Measurements from ENCODE around the gene SLBP. TPM values are rescaled to one million over a fixed set of nuclear protein-coding genes. Genes with fewer than 3 reads are reported as not detected.

The SLBP gene
- total RNA-seq, 1 donor from 2014 or later, result 60.2 TPM

DNA sequence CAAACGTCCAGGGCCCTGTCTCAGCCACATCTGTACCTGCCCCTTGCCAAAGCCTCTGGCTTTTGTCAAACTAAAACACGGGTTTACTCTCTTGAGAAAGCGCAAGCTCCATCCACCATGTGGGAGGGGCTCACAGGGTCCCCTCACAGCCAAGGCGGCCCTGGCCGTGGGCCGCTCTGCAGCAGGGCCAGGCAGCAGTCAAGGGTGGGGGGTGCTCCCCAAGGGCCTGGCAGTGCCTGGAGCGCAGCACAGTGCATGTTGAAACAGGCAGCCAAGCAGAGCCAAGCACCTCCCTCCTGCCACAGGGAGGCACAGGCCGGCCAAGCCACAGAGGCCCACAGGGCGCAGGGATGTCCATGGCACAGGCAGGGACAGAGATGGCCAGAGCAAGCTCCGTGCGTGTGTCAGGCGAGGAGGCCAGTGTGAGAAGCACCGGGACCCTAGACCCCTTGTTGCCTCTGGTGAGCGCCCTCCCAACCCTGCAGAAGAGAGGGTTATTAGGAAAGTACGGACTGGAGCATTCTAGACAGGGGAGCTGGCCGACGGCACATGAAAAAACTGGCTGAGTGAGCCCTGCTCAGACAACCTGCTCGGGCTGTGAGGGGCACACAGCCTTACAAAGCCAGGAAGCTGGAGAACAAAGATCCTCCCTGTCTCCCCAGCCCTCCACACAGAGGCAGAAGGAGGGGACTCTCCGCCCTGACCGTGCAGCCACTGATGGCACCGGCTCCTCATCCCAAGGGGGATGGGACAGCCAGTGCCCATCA lies 67.0 kb downstream of the SLBP start:
- H3K4me1 Mint-ChIP-seq, result peaks cover 14% of the 10 kb centered on the region
- no peak overlapping the region for H3K27ac Mint-ChIP-seq (ENCODE audit: unreplicated experiment)
- no peaks in the 10 kb centered on the region for H3K36me3 Mint-ChIP-seq (ENCODE audit: low read depth)
- H3K9me3 Mint-ChIP-seq, result no peaks in the 10 kb centered on the region
- H3K27me3 Mint-ChIP-seq (ENCODE audit: low read depth), result no peaks in the 10 kb centered on the region
- TF ChIP-seq, protein P1, sequence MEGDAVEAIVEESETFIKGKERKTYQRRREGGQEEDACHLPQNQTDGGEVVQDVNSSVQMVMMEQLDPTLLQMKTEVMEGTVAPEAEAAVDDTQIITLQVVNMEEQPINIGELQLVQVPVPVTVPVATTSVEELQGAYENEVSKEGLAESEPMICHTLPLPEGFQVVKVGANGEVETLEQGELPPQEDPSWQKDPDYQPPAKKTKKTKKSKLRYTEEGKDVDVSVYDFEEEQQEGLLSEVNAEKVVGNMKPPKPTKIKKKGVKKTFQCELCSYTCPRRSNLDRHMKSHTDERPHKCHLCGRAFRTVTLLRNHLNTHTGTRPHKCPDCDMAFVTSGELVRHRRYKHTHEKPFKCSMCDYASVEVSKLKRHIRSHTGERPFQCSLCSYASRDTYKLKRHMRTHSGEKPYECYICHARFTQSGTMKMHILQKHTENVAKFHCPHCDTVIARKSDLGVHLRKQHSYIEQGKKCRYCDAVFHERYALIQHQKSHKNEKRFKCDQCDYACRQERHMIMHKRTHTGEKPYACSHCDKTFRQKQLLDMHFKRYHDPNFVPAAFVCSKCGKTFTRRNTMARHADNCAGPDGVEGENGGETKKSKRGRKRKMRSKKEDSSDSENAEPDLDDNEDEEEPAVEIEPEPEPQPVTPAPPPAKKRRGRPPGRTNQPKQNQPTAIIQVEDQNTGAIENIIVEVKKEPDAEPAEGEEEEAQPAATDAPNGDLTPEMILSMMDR (conservative IDR thresholded peaks at IDR 0.05), result no peak
- no peak overlapping the region for H3K4me3 Mint-ChIP-seq
- DNase-seq (ENCODE audit: low read depth, low spot score), result peak; percentile 31

DNA sequence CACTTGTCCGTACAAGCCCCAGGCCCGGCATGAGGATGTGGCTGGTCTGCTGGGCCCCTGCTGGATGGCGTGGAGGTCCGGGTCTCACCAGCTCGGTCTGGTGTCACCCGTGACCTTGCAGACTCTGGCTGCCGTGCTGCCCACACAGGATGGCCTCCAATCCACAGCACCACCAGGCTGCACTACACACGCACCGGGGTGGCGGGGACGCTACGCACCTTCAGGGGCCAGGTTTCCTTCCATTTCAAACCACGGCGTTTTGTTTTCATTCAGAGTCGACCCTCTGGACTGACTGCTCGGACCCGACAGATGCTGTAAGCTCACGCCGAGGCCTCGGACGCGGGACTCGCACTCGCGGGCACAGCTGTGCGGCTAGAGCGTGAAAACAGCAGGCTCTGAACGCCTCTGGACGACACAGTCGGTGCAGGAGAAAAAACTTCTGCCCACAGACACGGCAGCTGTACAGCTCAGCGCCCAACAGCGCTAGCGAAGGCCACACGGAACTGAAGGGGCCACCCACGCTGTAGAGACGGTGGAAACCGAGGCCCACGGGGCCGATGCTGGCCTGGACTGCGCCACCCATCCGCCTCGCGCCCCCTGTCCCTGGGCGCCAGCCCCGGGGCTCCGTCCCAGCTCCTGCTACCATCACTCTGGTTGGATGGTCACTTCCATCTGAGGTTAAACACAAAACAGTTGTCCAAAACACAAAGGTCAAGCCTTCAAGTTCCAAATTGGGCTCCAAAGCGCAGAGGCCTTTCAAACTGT lies 68.0 kb downstream of the SLBP start:
- no peaks in the 10 kb centered on the region for H3K36me3 Mint-ChIP-seq (ENCODE audit: low read depth)
- no peak for DNase-seq (ENCODE audit: low read depth, low spot score)
- no peak overlapping the region for H3K4me3 Mint-ChIP-seq
- H3K4me1 Mint-ChIP-seq, result peaks cover 14% of the 10 kb centered on the region
- H3K27ac Mint-ChIP-seq (ENCODE audit: unreplicated experiment), result no peak overlapping the region
- H3K9me3 Mint-ChIP-seq, result no peaks in the 10 kb centered on the region
- H3K27me3 Mint-ChIP-seq (ENCODE audit: low read depth), result no peaks in the 10 kb centered on the region
- TF ChIP-seq, protein P1 (conservative IDR thresholded peaks at IDR 0.05), result no peak

Other genes with a start within 250 kb of the SLBP start
- 3.6 and 4.3 TPM in 2 replicates for gene FAM53A, start 28.0 kb downstream of the SLBP start, total RNA-seq
- gene TMEM129, start 9.0 kb upstream of the SLBP start, total RNA-seq, result 36.6 and 37.4 TPM in 2 replicates
- 159 and 165 TPM in 2 replicates for gene TACC3, start 9.2 kb upstream of the SLBP start, total RNA-seq
- 42.5 and 48.1 TPM in 2 replicates for gene FGFR3, start 81.0 kb upstream of the SLBP start, total RNA-seq
- gene LETM1, start 143.8 kb upstream of the SLBP start, total RNA-seq, result 59.5 and 60.6 TPM in 2 replicates
- gene NSD2, start 159.1 kb upstream of the SLBP start, total RNA-seq, result 269 and 274 TPM in 2 replicates